GM19467 (cell line): ENCODE measurements around the gene TRPC1.

Source experiments
- ATAC-seq: cut with Tn5 transposase; IDR thresholded peaks from one replicate; pipeline ENCODE4 v1.9.1; 2021; ENCODE audit warnings: mild to moderate bottlenecking, moderate library complexity; ENCODE audit not compliant: unreplicated experiment

Gene TRPC1

GRCh38 chr3:142828703-142829305 is 105.0 kb downstream of the TRPC1 start:
- ATAC-seq = peak; percentile 98

- ATAC-seq = no peak
These were observed 113.7 kb downstream of the TRPC1 start for GRCh38 chr3:142837526-142837925.

GRCh38 chr3:142839831-142840230 is 116.0 kb downstream of the TRPC1 start:
- no peak for ATAC-seq

- ATAC-seq = peak; percentile 70
These were observed 120.6 kb downstream of the TRPC1 start for GRCh38 chr3:142844339-142844977.

GRCh38 chr3:142846779-142847577 is 123.1 kb downstream of the TRPC1 start:
- ATAC-seq = no peak

- no peak for ATAC-seq
These were observed 125.3 kb downstream of the TRPC1 start for GRCh38 chr3:142849148-142849547.

GRCh38 chr3:142850395-142851023 is 126.7 kb downstream of the TRPC1 start:
- no peak for ATAC-seq

GRCh38 chr3:142852009-142852408 is 128.2 kb downstream of the TRPC1 start:
- ATAC-seq = no peak

GRCh38 chr3:142853270-142854168 is 129.7 kb downstream of the TRPC1 start:
- no peak for ATAC-seq

GRCh38 chr3:142857056-142857455 is 133.2 kb downstream of the TRPC1 start:
- ATAC-seq = no peak
